Measurements from ENCODE around the gene ASAP2.

ASAP2 gene

DNA sequence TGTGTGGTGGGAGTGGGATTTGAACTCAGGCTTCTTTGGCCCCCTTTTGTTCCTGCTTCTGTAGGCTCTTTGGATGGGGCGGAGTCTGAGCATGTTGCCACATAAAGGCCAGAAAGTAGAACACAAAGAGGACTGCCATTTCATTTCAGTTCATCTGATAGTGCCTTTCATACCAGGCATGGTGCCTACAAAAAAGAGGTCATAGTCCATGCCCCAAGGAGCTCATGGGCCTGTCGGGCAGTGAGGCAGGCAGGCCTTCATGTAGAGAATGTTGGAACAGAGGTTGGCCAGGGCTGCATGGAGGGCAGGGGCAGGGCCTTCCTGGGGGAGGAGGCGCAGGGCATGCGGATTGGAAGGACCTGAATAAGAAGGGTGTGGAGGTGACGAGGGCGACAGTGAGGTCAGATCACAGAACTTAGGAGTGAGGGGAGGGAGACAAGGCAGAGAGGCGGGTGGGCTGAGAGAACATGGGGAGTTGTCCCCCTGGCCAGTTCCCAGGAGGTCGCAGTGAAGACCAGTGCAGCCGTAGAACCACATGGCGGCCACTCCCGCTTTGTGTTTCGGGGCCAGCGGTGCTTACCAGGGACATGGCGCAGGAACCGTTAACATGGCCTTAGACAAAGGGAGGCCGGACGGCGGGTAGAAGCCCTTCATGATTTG is 167.6 kb downstream of the ASAP2 start:
- no peak for DNase-seq (ENCODE audit: low read depth in 1 of 2, low spot score in 1 of 2)

DNA sequence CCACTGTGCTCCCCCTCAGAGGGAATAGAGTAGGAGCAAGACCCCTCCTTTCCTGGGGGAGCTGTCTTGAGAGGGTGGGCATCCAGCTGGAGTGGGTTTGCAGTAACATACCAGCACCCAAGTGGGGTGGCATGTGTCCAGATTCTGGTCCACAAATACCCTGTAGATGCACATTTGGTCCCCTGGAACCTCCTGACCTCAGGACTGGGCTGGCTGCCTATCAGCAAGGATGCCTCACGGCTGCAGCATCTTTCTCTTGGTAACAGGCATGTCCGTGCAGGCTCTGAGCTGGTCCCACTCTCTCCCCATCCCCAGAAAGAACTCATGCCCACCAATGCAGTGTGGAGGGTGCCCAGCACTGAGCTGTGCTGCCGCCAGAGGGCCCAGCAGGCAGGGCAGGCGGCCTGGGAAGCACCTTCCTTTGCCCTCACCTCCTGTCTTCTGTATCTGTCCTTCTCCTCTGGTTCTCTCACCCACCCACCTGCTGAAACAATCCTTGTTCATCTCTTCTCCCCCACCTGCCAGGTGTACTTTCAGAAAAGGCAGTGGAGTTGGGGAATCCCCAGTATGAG is 169.3 kb downstream of the ASAP2 start:
- no peak for DNase-seq (ENCODE audit: low read depth in 1 of 2, low spot score in 1 of 2)

DNA sequence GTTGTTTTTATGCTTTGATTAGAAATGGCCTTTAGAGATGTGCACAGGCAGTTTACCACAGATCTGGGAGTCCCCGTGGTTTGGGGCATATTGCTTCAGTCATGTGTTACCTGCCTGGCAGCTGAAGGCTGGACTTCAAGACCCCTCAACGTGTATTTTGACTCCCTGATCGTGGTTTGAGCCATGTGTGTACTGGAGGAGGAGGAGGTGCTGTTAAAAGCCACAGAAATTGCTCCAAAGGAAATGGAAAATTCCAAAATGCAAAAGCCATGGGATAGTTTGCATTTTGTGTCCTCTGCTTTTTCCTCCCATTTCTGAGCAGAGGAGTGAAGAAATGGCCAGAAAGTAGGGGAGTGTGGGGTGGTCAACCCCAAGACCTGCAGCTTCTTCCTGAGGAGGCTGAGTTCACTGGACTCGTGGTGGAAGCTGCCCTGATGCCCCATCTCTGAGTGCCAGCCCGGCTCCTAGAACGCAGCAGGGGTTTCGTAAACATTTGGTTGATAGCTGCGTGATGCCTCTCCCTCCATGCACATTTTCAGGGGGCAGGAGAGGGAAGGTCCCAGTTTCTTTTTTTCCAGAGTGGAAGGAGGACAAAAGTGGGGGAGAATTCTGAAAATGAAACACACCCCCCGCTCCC is 171.0 kb downstream of the ASAP2 start:
- no peak for DNase-seq (ENCODE audit: low read depth in 1 of 2, low spot score in 1 of 2)

DNA sequence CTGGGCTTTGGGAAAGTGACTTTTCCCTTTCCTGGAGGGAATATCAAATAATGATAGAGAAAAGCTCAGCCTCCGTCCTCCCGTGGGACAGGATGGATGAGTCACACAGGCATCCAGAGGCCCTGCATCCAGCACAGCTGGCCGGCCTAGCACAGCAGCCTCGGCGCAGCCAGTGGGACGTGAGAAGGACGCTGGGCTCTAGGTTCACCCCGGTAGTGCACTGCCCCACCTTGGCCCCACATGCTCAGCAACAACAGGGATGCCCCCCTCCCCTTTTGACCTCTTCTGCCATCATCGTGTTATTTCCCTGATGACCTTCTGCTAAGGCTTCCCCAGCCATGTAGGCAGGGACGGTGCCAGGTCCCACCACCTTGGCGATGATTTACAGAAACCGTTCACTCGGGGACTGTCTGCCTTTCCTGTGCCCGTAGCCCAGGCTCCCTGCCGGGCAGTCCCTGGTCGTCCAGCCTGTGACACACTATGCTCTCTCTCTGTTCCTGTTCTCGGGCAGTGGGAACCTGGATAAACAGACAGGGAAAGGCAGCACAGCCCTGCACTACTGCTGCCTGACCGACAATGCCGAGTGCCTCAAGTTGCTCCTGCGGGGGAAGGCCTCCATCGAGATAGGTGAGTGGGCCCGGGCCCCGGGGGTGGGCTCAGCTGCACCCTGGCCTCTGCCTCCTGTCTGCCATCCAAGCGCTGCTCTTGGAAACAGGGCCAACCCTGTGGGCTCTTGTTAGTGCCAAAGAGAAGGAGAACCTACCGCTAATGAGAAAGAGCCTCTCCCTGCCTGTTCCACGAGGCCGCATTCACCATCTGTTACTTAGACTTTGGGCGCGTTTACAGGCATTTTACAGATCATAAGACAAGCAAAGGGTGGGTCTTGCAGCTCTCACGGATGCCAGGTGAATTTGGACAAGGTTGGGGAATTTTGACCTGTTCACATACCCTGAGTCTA is 172.1 kb downstream of the ASAP2 start:
- no peak for DNase-seq (ENCODE audit: low read depth in 1 of 2, low spot score in 1 of 2)

DNA sequence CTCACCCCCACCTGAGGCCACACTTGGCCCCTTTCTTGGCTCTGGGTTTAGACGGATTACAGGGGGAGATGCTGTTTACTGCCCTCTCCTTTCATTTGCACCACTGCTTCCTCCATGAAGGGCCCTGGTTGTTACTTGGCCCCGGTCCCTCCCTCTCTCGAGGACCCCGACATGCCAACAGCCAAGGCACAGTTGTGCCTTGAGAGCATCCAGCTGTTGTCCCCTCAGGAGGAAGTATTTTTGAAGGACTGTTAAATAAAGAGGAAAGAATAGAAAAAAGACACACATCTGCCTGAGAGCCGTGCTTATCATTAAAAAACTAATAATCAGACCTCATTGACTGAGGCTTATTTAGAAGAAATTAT is 172.8 kb downstream of the ASAP2 start:
- DNase-seq (ENCODE audit: low read depth in 1 of 2, low spot score in 1 of 2): no peak

DNA sequence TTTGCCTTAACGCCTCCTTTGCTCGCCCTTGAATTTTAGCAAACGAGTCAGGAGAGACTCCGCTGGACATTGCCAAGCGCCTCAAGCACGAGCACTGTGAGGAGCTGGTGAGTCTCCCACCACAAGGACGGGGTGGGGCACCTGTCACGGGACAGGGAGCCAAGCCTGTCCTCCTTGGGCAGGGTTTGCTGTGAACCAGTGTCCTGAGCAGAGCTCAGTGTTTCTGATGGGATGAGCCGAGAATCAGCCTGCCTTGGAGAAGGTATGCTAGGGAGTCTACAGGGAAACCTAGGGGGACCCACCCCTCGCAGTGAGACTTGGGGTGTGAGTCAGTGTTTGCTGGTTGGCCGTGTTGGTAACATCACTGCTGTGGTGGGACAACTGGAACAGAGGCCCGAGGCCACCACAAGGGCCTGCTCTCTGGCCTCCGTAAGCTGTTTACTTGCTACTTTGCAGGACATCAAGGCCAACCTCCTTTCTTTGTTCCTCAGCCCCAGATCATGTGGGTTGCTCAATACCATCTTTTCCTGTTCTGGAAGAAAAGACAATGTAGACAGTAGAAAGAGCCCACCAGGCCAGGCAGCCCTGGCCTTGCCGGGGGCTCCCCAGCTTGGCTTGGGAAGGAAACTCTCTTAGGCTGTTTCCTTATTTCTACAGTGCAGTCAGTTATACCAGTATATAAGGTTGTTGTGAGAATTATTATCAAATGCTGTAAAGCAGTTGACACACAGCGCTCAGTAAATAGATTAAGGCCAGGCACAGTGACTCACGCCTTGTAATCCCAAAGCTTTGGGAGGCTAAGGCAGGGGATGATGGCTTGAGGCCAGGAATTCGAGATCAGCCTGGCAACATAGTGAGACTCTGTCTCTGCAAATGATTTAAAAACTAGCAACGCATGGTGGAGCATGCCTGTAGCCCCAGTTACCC is 174.4 kb downstream of the ASAP2 start:
- no peak for DNase-seq (ENCODE audit: low read depth in 1 of 2, low spot score in 1 of 2)

DNA sequence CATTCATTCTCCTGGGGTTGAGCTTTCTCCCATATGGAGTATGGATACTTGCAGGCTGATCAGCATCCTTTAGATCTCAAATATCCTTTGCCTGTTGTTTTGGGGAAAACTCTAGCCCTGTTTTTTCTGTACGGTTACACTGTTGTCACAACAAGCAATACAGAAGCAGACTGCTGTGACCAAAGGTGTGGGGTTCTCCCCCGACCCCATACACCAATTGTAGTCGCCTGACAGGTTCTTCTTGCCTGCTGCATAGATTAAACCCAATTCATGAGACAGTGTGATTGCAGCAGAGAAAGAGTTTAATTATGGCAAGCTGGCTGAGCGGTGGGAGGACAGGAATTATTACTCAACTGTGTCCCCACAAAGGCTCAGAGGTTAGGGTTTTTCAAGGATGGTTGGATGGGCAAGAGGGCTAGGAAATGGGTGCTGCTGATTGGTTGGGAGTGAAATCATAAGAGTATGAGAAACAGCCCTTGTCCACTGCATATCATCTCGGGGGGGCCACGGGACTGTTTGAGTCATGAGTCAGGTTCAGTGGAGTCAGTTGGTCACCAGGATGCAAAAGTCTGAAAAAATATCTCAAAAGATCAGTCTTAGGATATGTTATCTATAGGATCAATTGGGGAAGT is 176.1 kb downstream of the ASAP2 start:
- DNase-seq (ENCODE audit: low read depth in 1 of 2, low spot score in 1 of 2): no peak

DNA sequence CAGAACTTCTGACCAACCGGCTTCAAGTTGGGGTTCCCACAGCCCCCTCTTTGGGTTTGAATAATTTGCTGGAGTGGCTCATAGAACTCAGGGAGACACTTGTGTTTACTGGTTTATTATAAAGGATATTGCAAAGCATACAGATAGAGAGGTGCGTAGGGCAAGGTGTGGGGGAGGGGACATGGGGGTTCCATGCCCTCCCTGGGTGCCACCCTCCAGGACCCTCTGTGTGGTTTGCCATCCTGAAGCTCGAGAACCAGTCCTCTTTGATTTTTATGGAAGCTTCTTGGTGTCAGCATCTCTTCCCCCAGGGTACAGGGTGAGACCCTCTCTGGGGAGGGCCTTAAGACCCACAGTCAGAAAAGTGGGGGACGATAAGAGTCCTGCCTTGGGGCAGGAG is 177.9 kb downstream of the ASAP2 start:
- DNase-seq (ENCODE audit: low read depth in 1 of 2, low spot score in 1 of 2): no peak

DNA sequence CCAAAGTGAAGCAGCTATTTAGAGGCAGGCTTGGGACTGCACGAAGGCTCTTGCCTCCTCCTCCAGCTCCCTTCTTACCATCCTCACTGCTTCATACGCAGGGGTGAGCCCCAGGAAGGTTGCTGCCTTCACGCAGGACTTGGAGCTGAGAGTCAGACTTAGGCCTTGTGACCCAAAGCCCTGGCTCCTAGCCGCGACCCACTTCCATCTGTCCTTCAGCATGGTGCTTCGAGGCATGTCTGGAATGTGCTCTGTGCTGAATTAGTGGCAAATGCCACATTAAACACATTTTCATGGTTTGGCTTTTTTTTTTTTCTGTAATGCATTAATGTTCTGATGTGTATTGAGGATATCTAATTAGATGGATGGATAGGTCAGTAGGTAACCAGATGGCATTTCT is 179.2 kb downstream of the ASAP2 start:
- no peak for DNase-seq (ENCODE audit: low read depth in 1 of 2, low spot score in 1 of 2)

DNA sequence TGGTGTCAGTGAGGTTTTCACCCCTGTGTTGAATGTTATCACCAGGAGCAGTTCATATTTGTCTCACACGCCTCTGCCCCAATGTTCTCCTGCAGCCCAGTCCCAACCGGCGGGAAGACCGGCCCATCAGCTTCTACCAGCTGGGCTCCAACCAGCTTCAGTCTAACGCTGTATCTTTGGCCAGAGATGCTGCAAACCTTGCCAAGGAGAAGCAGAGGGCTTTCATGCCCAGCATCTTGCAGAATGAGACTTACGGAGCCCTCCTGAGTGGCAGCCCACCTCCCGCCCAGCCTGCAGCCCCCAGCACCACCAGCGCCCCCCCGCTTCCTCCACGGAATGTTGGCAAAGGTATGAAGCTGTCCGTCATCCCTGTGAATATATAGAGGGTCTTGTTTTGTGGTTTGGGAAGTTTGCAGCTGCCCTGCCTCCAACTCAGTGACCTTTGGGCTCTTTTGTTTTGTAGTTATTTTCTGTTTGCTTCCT is 181.6 kb downstream of the ASAP2 start:
- no peak for DNase-seq (ENCODE audit: low read depth in 1 of 2, low spot score in 1 of 2)

DNA sequence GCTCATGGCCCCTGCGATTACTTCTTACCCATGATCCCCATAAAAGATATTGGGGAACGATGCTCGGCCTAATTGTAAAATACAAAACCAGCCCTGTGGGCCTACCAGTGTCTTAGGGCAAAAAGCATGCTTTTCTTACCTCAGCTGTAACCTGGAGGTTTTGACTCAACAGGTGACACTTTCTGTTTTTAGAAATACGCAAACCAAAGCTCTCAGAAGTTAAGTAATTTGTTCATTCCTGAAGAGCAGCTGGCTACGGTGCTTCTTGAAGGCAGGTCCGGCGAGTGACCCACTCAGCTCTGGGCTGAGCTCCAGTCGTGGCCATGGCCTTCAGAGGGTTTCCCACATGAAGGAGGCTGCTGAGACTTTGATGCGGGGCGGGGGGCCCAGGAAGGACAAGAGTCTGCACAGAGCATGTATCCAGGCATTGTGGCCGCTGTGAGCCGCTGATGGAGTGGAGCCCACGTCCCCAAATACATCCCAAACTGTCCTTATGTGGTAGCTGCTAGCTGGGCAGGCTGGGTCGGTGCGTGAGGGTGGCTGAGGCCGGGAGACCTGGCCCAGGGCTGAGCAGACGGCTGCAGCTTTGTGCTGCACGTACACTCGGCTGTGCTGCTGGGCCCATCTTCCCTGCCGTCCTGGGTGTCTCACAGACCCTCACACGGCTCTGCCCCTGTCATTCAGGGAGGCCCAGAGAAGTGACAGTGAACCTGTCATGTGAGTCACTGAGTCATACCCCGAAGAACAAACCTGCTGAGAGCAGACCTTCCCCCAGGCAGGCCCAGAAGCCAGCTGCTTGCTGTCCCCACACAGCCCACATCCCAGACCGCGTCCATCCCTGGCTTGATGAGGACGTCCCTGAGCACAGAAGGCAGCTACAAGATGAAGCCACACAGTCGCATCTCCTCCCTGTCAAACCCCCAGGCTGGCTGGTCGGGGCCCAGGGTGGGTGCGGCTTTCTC is 182.6 kb downstream of the ASAP2 start:
- no peak for DNase-seq (ENCODE audit: low read depth in 1 of 2, low spot score in 1 of 2)

DNA sequence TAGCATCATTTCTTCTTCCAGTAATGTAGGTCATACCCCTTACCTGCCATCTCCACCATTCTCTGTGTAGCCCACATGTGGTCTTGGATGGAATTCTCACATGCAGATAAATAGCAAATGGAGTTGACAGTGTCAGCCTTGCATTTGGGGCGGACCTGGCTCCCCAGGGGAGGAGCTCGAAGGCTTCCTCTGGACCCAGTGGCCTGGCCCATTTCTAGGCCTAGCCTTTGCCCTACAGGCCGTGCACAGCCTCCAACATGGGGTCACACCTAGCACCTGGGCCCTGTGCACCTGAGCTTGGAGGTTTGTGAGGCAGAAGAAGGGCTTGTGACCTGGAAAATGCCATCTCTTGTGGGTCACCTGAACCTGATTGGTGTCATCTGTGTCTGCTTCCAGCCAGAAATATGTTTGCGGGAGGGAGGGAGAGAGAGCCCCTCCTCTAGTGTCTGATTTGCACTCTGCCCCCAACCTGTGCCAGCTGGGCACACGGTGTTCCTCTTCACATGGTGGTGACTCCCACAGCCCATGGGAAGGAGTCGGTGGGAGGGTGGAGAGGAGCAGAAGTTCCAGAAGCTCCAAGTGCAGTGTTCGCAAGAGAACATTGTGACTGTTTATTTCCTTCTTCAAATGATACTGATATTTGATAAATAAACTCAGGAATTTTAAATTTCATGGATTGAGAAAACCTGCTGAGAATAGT is 183.7 kb downstream of the ASAP2 start:
- no peak for DNase-seq (ENCODE audit: low read depth in 1 of 2, low spot score in 1 of 2)

DNA sequence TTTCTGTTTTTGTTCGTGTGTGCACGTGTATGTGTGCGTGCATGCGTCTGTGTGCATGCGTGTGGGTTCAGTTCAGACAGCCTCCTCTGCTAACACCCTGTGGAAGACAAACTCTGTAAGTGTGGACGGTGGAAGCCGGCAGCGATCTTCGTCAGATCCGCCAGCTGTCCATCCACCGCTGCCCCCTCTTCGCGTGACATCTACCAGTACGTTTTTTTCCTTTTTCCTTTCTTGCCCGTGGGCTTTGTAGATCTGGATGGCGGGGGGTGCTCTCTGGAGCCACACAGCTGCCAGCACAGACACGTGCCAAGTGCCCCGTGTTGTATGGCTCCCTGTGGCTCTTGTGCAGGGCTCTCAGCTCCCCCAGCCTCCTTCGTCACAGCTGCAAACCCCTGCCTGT is 184.4 kb downstream of the ASAP2 start:
- no peak for DNase-seq (ENCODE audit: low read depth in 1 of 2, low spot score in 1 of 2)

DNA sequence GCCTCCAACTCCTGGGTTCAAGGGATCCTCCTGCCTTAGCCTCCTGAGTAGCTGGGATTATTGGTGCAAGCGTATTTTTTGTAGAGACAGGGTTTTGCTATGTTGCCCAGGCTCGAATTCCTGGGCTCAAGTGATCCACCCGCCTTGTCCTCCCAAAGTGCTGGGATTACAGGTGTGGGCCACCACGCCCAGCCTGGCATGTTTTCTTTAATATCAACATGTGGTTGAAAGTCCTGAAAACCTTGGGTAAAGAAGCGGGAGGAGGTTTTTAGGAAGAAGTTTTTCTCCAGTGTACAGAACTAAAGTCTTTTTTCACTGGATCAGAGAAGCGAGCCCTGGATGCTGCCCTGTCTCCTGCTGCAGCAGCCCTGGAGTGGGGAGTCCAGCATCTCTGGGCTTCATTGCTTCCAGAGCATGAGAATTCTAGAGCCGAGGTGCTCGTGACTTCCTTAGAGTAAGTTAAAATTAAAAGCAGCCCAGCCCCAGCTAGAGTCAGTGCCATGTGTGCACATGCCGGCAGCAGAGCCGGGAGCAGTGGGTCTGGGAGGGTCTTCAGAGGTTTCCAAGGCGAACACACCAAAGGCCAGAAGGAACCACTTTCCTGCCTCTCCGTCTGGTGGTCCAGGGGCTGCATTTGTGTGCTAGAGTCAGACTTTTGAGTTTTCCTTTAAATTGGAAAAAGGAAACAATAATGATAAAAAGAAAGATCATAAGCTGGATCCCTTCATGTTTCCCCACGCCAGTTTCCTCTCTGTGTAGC is 185.5 kb downstream of the ASAP2 start:
- DNase-seq (ENCODE audit: low read depth in 1 of 2, low spot score in 1 of 2): no peak

DNA sequence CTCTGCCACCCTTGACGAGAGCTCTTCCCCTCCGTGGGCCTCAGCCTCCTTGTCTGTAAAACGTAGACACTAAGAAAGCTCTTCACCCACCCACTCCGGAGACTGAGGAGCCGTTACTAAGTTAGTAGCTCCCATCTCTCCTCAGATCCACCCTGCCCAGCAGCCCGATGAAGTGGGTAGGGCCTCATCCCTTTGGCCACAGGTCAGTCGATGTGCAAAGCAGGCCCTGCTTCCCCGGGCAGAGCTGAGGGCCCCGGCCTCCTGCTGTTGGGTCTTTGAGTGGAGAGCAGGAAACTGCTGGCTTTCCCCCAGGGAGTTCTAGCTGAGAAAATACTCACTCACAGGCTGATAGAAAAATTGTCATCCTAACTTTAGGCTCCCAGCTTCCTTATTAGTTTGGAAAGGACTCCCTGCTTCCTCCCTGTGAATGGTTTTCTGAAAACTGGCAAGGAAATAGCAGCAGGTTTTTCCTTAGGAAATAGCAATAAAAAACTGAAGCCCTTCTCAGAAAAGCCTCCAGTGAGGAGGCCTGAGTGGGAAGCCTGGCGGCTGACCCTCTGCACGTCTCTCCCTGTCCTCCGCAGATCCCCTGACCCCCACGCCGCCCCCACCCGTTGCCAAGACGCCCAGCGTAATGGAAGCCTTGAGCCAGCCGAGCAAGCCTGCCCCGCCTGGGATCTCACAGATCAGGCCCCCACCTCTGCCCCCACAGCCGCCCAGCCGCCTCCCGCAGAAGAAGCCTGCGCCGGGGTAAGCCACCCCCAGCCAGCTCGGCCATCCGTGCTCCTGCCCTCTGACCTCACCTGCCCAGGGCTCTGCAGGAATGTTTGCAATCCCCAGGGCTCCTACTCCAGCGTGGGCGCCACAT is 186.5 kb downstream of the ASAP2 start:
- DNase-seq (ENCODE audit: low read depth in 1 of 2, low spot score in 1 of 2): no peak

DNA sequence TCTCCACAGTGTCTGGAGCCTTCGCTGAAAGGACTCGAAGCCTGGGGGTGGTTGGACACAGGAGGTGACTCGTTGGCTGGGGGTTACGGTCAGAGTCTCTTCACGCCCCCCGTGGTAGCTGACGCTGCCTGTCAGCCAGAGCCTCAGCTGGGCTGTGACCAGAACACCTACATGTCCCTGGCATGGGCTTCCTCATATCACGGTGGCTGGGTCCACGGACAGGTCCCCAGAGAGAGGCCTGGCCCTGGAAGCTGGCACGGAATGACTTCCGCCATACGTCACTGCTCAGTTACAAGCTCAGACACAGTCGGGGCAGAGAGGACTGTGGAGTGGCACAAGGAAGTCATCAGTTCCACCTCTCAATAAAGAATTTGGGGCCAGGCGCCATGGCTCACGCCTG is 188.2 kb downstream of the ASAP2 start:
- no peak for DNase-seq (ENCODE audit: low read depth in 1 of 2, low spot score in 1 of 2)

DNA sequence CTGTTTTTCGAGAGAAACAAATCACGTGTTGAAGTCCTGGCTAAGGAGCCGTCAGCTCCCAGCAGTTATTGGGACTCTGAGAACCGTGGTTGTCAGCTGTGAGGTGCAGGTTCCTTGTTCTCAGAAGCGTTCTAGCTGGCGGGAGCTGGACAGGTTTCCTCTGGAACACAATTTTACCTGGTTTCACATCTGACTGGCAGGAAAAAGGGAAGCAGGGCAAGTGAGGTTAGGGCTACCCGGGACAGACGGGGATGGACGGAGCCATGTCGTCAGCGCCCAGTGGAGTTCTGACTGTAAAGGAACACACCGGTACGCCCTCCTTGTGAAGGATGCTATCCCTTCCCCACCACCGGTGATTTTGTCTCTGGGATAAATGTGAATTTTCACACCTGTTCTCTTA is 190.6 kb downstream of the ASAP2 start:
- DNase-seq (ENCODE audit: low read depth in 1 of 2, low spot score in 1 of 2): no peak

Data from activated CD4-positive, alpha-beta T cell treated with anti-CD3 and anti-CD28 coated beads, Interleukin-2, amount 50 U/mL, for 24 hours (primary cell).